OCI-LY7 (cell line): ENCODE results near the gene SLC24A4. TPM values are rescaled to one million over a fixed set of nuclear protein-coding genes. Genes with fewer than 3 reads are reported as not detected.

Experiments used
- BruUV-seq: library from RNA; stranded (reverse); fragments of 400-500 nt; replicated peaks from 2 replicates; lab custom pipeline; 2021; lab: Mats Ljungman, UMichigan
- CTCF ChIA-PET: fragments of 300-600 bp; sonication (Branson Sonifier 250); formaldehyde crosslinking; loops from one replicate; lab custom pipeline; 2022; ENCODE audit warnings: antibody characterized with exemption; ENCODE audit not compliant: unreplicated experiment; lab: Charles Lee
- POLR2A ChIA-PET: fragments of 300-600 bp; sonication (Branson Sonifier 250); formaldehyde crosslinking; loops from one replicate; lab custom pipeline; 2022; ENCODE audit warnings: antibody characterized with exemption; lab: Charles Lee
- DNase-seq: peaks from one replicate; pipeline ENCODE4 v3.0.0-alpha.2; 2015; ENCODE audit warnings: low spot score
- H2AFZ ChIP-seq: fragments of 200-600 bp; sonication (generic), shearing (Covaris generic); 2 replicates; pipeline ENCODE4 v1.6.1; 2014; ENCODE audit warnings: mild to moderate bottlenecking, antibody characterized with exemption, low read length, moderate library complexity
- H3K27ac ChIP-seq: fragments of 200-600 bp; sonication (generic); 2 replicates; pipeline ENCODE4 v1.5.1; 2014; ENCODE audit warnings: mixed run types, low read depth, mild to moderate bottlenecking, moderate library complexity, low read length, inconsistent platforms; ENCODE audit not compliant: poor library complexity, severe bottlenecking
- H3K36me3 ChIP-seq: fragments of 200-600 bp; sonication (generic); 2 replicates; pipeline ENCODE4 v1.6.1; 2014; ENCODE audit warnings: mild to moderate bottlenecking, antibody characterized with exemption, low read length, moderate library complexity, mixed read lengths; ENCODE audit not compliant: insufficient read depth
- H3K4me1 ChIP-seq: fragments of 200-600 bp; sonication (generic); 2 replicates; pipeline ENCODE4 v1.5.1; 2014; ENCODE audit warnings: mild to moderate bottlenecking, low read length; ENCODE audit not compliant: insufficient read depth, poor library complexity, severe bottlenecking
- H3K4me2 ChIP-seq: fragments of 200-600 bp; sonication (generic); 2 replicates; pipeline ENCODE4 v1.6.1; 2014; ENCODE audit warnings: mild to moderate bottlenecking, low read length
- H3K4me3 ChIP-seq: fragments of 200-600 bp; sonication (generic); 2 replicates; pipeline ENCODE4 v1.5.1; 2014; ENCODE audit warnings: mild to moderate bottlenecking, low read depth, low read length; ENCODE audit not compliant: poor library complexity, severe bottlenecking
- H3K79me2 ChIP-seq: fragments of 200-600 bp; sonication (generic); 2 replicates; pipeline ENCODE4 v1.6.1; 2016; ENCODE audit warnings: low read depth, mild to moderate bottlenecking, low read length, moderate library complexity, mixed read lengths; ENCODE audit not compliant: insufficient read depth
- H3K9me2 ChIP-seq: fragments of 200-600 bp; sonication (generic); 2 replicates; pipeline ENCODE4 v1.6.1; 2016; ENCODE audit warnings: mild to moderate bottlenecking, low read length, mixed read lengths; ENCODE audit not compliant: insufficient read depth
- H3K9me3 ChIP-seq: fragments of 200-600 bp; sonication (generic); 2 replicates; pipeline ENCODE4 v1.6.1; 2014; ENCODE audit warnings: mild to moderate bottlenecking, mixed run types, low read length, mixed read lengths
- H4K20me1 ChIP-seq: fragments of 200-600 bp; sonication (generic); 2 replicates; pipeline ENCODE4 v1.6.1; 2014; ENCODE audit warnings: mild to moderate bottlenecking, antibody characterized with exemption, low read length, moderate library complexity, mixed read lengths; ENCODE audit not compliant: insufficient read depth
- CTCF ChIP-seq: fragments of 200-600 bp; sonication (generic); conservative IDR thresholded peaks from 2 replicates; pipeline ENCODE4 v1.5.1; 2014; ENCODE audit warnings: mild to moderate bottlenecking, antibody characterized with exemption, low read length, moderate library complexity, mixed read lengths
- EZH2phosphoT487 ChIP-seq: fragments of 200-600 bp; sonication (generic); IDR thresholded peaks from 2 replicates; pipeline ENCODE4 v1.6.1; 2018; ENCODE audit warnings: low read depth, borderline replicate concordance, mild to moderate bottlenecking, mixed run types, antibody characterized with exemption, low read length, moderate library complexity, mixed read lengths
- intact Hi-C: fragments of 100-400 bp; cut with micrococcal nuclease; formaldehyde crosslinking; loops from one replicate; pipeline ENCODE4 v1.10.0; 2022; ENCODE audit not compliant: unreplicated experiment
- total RNA-seq, 2 experiments: library from RNA; depleted of rRNA in 1 of 2; stranded (reverse); fragments of >200 nt in 1 of 2; shearing (Covaris generic) in 1 of 2; gene quantifications; 2 replicates each; pipeline ENCODE4 v1.2.3, GENCODE V29; 2014 to 2022

Gene SLC24A4
- total RNA-seq, 2 experiments from 2014 or later: not detected

- Histone ChIP-seq H3K36me3 (no peaks in the 10 kb centered on the region), H3K4me1 (peaks cover 8% of the 10 kb centered on the region), H3K27ac (no peak overlapping the region), H3K9me3 (no peaks in the 10 kb centered on the region), H4K20me1 (no peaks in the 10 kb centered on the region), H3K79me2 (no peaks in the 10 kb centered on the region), H3K4me3 (no peak overlapping the region), H2AFZ (no peak overlapping the region), H3K9me2 (no peaks in the 10 kb centered on the region), H3K4me2 (no peak overlapping the region)
- CTCF ChIA-PET: no interaction called here
- TF ChIP-seq CTCF (no peak), EZH2phosphoT487 (no peak)
- BruUV-seq: no TSS peak
- DNase-seq: no peak
- intact Hi-C loops: no loop called here
- POLR2A ChIA-PET: interaction anchor here (1.3 kb wide), 1 partner anchor 9 kb away, joined by 4 read pairs; no protein-coding TSS in a partner anchor
Measured at GRCh38 chr14:92441751-92442504, 119.0 kb downstream of the SLC24A4 start.

- no peaks in the 10 kb centered on the region for H3K9me2 ChIP-seq
- ChIA-PET POLR2A (interaction anchor here (0.5 to 1.3 kb wide), 2 partner anchors 11 to 324 kb away, joined by 4 read pairs; no protein-coding TSS in a partner anchor), CTCF (no interaction called here)
- H3K79me2 ChIP-seq: no peaks in the 10 kb centered on the region
- H3K4me3 ChIP-seq: no peak overlapping the region
- no peaks in the 10 kb centered on the region for H3K36me3 ChIP-seq
- TF ChIP-seq EZH2phosphoT487: no peak
- no peak for TF ChIP-seq CTCF
- no peak overlapping the region for H3K27ac ChIP-seq
- H3K4me1 ChIP-seq: peaks cover 8% of the 10 kb centered on the region
- no peaks in the 10 kb centered on the region for H4K20me1 ChIP-seq
- BruUV-seq: no TSS peak
- DNase-seq: no peak
- intact Hi-C loops: no loop called here
- H2AFZ ChIP-seq: no peak overlapping the region
- H3K4me2 ChIP-seq: no peak overlapping the region
- H3K9me3 ChIP-seq: no peaks in the 10 kb centered on the region
Measured at GRCh38 chr14:92443167-92443566, 120.2 kb downstream of the SLC24A4 start.

- H3K4me1 ChIP-seq: peaks cover 8% of the 10 kb centered on the region
- ChIA-PET POLR2A (no interaction called here), CTCF (no interaction called here)
- intact Hi-C loops: no loop called here
- no peaks in the 10 kb centered on the region for H3K36me3 ChIP-seq
- no peak overlapping the region for H3K4me3 ChIP-seq
- no TSS peak for BruUV-seq
- H3K79me2 ChIP-seq: no peaks in the 10 kb centered on the region
- no peaks in the 10 kb centered on the region for H3K9me3 ChIP-seq
- no peak overlapping the region for H2AFZ ChIP-seq
- DNase-seq: no peak
- TF ChIP-seq EZH2phosphoT487 (no peak), CTCF (no peak)
- no peak overlapping the region for H3K4me2 ChIP-seq
- H3K27ac ChIP-seq: no peak overlapping the region
- no peaks in the 10 kb centered on the region for H3K9me2 ChIP-seq
- no peaks in the 10 kb centered on the region for H4K20me1 ChIP-seq
Measured at GRCh38 chr14:92443741-92444140, 120.8 kb downstream of the SLC24A4 start.
